ENCODE results near the gene ZC3H10.

GRCh38 chr12:56084958-56085543 lies 33.0 kb upstream of the ZC3H10 start:
- TF ChIP-seq EZH2 (IDR thresholded peaks at IDR 0.05; ENCODE audit: borderline replicate concordance, insufficient read depth, low read length, poor library complexity, severe bottlenecking): no peak
- TF ChIP-seq TAF1 (IDR thresholded peaks at IDR 0.05; ENCODE audit: low read depth): no peak
- no peak for TF ChIP-seq CTCF (IDR thresholded peaks at IDR 0.05; ENCODE audit: poor library complexity, severe bottlenecking)
- no peak for TF ChIP-seq REST (IDR thresholded peaks at IDR 0.05; ENCODE audit: borderline replicate concordance)

Measured in neural cell (in vitro differentiated cells).